ENCODE data around the gene SPRR1A.

Gene SPRR1A

DNA sequence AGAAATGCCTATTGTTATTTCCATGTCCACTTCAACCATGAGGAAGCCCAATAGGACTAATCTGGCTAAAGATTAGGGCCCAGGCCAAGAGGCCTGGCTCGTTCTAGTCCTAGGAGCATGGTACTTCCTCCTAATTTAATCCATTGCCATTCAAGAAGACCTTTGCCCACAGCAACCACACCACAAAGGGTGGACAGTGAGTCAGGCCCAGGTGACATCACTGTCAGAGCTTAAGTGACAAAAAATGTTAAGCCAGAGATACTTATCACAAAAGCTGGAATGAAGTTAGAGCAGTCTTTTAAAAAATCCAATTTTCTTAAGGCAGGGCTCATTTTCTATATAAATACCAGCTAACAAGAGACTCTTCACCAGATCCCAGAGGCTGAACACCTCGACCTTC lies 17.5 kb downstream of the SPRR1A start, which contains the start of gene SPRR3:
SPRR3 (plus strand) TSS at position 368 of the 400 bp plus-strand sequence. CDS start 1,272 bp downstream, outside the sequence.
- TF ChIP-seq TCF12 (IDR thresholded peaks at IDR 0.05; ENCODE audit: low read depth) (no peak), EGR1 (IDR thresholded peaks at IDR 0.05) (no peak), ZBTB7A (IDR thresholded peaks at IDR 0.05; ENCODE audit: low read depth) (no peak), TEAD4 (IDR thresholded peaks at IDR 0.05) (no peak), CEBPB (IDR thresholded peaks at IDR 0.05) (no peak), YY1 (IDR thresholded peaks at IDR 0.05; ENCODE audit: low read depth) (no peak), RAD21 (IDR thresholded peaks at IDR 0.05; ENCODE audit: low read depth) (no peak), EP300 (IDR thresholded peaks at IDR 0.05; ENCODE audit: borderline replicate concordance) (no peak), NFIC (IDR thresholded peaks at IDR 0.05) (no peak), CREB1 (IDR thresholded peaks at IDR 0.05; ENCODE audit: low read depth) (no peak), FOXM1 (IDR thresholded peaks at IDR 0.05; ENCODE audit: borderline replicate concordance, low read depth) (no peak), TAF1 (IDR thresholded peaks at IDR 0.05; ENCODE audit: low read depth) (no peak)
- TF ChIP-seq, protein P1, sequence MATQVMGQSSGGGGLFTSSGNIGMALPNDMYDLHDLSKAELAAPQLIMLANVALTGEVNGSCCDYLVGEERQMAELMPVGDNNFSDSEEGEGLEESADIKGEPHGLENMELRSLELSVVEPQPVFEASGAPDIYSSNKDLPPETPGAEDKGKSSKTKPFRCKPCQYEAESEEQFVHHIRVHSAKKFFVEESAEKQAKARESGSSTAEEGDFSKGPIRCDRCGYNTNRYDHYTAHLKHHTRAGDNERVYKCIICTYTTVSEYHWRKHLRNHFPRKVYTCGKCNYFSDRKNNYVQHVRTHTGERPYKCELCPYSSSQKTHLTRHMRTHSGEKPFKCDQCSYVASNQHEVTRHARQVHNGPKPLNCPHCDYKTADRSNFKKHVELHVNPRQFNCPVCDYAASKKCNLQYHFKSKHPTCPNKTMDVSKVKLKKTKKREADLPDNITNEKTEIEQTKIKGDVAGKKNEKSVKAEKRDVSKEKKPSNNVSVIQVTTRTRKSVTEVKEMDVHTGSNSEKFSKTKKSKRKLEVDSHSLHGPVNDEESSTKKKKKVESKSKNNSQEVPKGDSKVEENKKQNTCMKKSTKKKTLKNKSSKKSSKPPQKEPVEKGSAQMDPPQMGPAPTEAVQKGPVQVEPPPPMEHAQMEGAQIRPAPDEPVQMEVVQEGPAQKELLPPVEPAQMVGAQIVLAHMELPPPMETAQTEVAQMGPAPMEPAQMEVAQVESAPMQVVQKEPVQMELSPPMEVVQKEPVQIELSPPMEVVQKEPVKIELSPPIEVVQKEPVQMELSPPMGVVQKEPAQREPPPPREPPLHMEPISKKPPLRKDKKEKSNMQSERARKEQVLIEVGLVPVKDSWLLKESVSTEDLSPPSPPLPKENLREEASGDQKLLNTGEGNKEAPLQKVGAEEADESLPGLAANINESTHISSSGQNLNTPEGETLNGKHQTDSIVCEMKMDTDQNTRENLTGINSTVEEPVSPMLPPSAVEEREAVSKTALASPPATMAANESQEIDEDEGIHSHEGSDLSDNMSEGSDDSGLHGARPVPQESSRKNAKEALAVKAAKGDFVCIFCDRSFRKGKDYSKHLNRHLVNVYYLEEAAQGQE (IDR thresholded peaks at IDR 0.05; ENCODE audit: low read depth) = no peak
- TF ChIP-seq, protein P2, sequence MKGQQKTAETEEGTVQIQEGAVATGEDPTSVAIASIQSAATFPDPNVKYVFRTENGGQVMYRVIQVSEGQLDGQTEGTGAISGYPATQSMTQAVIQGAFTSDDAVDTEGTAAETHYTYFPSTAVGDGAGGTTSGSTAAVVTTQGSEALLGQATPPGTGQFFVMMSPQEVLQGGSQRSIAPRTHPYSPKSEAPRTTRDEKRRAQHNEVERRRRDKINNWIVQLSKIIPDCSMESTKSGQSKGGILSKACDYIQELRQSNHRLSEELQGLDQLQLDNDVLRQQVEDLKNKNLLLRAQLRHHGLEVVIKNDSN (IDR thresholded peaks at IDR 0.05) = no peak
- TF ChIP-seq, protein P3, sequence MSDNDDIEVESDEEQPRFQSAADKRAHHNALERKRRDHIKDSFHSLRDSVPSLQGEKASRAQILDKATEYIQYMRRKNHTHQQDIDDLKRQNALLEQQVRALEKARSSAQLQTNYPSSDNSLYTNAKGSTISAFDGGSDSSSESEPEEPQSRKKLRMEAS (IDR thresholded peaks at IDR 0.05) = no peak

DNA sequence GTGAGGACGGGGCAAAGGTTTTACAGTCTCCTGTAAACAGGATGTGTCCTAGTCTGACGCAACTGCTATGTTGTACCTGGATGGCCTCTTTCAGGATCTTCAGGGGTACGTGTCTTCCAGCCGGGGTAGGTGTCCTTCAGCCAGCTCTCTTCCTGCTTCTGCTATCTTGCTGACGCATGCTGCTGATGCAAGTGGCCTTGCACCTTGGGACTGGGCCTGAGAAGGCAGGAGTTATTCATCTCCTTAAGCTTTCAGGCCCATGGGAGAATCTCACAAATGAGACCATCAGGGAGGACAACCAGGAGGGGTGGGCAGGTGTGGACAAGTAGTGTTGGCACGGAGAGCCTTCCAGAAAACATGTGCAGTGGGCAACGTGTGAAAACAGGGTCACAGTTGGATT lies 39.2 kb downstream of the SPRR1A start:
- TF ChIP-seq CEBPB (IDR thresholded peaks at IDR 0.05) (no peak), RAD21 (IDR thresholded peaks at IDR 0.05; ENCODE audit: low read depth) (no peak), TCF12 (IDR thresholded peaks at IDR 0.05; ENCODE audit: low read depth) (no peak), EGR1 (IDR thresholded peaks at IDR 0.05) (no peak), ZBTB7A (IDR thresholded peaks at IDR 0.05; ENCODE audit: low read depth) (no peak), EP300 (IDR thresholded peaks at IDR 0.05; ENCODE audit: borderline replicate concordance) (no peak), CREB1 (IDR thresholded peaks at IDR 0.05; ENCODE audit: low read depth) (no peak), NFIC (IDR thresholded peaks at IDR 0.05) (no peak), TAF1 (IDR thresholded peaks at IDR 0.05; ENCODE audit: low read depth) (no peak), FOXM1 (IDR thresholded peaks at IDR 0.05; ENCODE audit: borderline replicate concordance, low read depth) (no peak), YY1 (IDR thresholded peaks at IDR 0.05; ENCODE audit: low read depth) (no peak)
- TF ChIP-seq, protein P1 (IDR thresholded peaks at IDR 0.05; ENCODE audit: low read depth) = no peak
- TF ChIP-seq, protein P2 (IDR thresholded peaks at IDR 0.05) = no peak

DNA sequence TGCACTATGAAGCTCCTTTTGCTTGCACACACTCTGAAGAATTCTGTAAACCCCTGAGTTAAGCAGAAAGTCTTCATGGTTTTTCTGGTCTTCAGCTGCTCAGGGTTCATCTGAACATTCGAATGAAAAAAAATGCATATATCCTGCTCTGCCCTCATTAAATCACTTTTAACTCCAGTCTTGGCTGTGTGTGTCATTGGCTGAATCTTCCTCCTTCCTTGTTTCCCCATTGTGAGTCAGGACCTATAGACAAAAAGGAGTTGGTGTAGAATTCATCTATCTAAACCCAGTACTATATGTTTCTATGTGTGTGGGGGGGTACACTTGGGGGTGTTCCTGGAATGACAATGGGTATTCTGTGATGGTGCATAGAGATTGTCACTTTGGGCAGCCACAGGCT lies 40.5 kb downstream of the SPRR1A start:
- TF ChIP-seq NFIC (IDR thresholded peaks at IDR 0.05) = no peak
- no peak for TF ChIP-seq TAF1 (IDR thresholded peaks at IDR 0.05; ENCODE audit: low read depth)
- no peak for TF ChIP-seq FOXM1 (IDR thresholded peaks at IDR 0.05; ENCODE audit: borderline replicate concordance, low read depth)
- no peak for TF ChIP-seq EGR1 (IDR thresholded peaks at IDR 0.05)
- TF ChIP-seq EP300 (IDR thresholded peaks at IDR 0.05; ENCODE audit: borderline replicate concordance) = no peak
- TF ChIP-seq, protein P3 (IDR thresholded peaks at IDR 0.05) = no peak
- no peak for TF ChIP-seq CEBPB (IDR thresholded peaks at IDR 0.05)
- TF ChIP-seq YY1 (IDR thresholded peaks at IDR 0.05; ENCODE audit: low read depth) = no peak
- TF ChIP-seq TEAD4 (IDR thresholded peaks at IDR 0.05) = no peak
- TF ChIP-seq, protein P2 (IDR thresholded peaks at IDR 0.05) = no peak
- no peak for TF ChIP-seq ZBTB7A (IDR thresholded peaks at IDR 0.05; ENCODE audit: low read depth)
- no peak for TF ChIP-seq RAD21 (IDR thresholded peaks at IDR 0.05; ENCODE audit: low read depth)
- TF ChIP-seq CREB1 (IDR thresholded peaks at IDR 0.05; ENCODE audit: low read depth) = no peak
- TF ChIP-seq TCF12 (IDR thresholded peaks at IDR 0.05; ENCODE audit: low read depth) = no peak
- TF ChIP-seq, protein P1 (IDR thresholded peaks at IDR 0.05; ENCODE audit: low read depth) = no peak

DNA sequence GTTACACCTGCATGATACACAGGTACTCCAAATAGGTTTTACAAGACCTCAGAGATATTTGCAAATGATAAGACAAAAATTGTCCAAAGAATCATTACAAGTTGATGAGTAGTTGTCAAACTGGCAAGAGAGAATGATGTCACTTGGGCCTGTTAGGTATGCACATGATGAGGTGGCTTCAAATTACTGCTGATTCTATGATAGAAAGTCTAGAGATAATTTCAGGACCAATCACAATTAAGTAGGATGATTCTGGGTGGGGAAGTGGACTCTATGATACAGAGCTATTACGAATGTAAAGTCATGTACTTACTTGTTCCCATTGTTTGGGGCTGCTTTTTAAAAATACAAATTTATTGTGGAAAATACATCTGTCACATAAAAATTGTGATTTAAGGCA lies 41.9 kb downstream of the SPRR1A start:
- no peak for TF ChIP-seq ZBTB7A (IDR thresholded peaks at IDR 0.05; ENCODE audit: low read depth)
- TF ChIP-seq CREB1 (IDR thresholded peaks at IDR 0.05; ENCODE audit: low read depth) = no peak
- TF ChIP-seq TCF12 (IDR thresholded peaks at IDR 0.05; ENCODE audit: low read depth) = no peak
- no peak for TF ChIP-seq FOXM1 (IDR thresholded peaks at IDR 0.05; ENCODE audit: borderline replicate concordance, low read depth)
- TF ChIP-seq RAD21 (IDR thresholded peaks at IDR 0.05; ENCODE audit: low read depth) = no peak
- no peak for TF ChIP-seq NFIC (IDR thresholded peaks at IDR 0.05)
- TF ChIP-seq TAF1 (IDR thresholded peaks at IDR 0.05; ENCODE audit: low read depth) = no peak
- no peak for TF ChIP-seq TEAD4 (IDR thresholded peaks at IDR 0.05)
- no peak for TF ChIP-seq EGR1 (IDR thresholded peaks at IDR 0.05)
- TF ChIP-seq, protein P1 (IDR thresholded peaks at IDR 0.05; ENCODE audit: low read depth) = no peak
- no peak for TF ChIP-seq CEBPB (IDR thresholded peaks at IDR 0.05)
- TF ChIP-seq, protein P3 (IDR thresholded peaks at IDR 0.05) = no peak
- TF ChIP-seq, protein P2 (IDR thresholded peaks at IDR 0.05) = no peak
- no peak for TF ChIP-seq EP300 (IDR thresholded peaks at IDR 0.05; ENCODE audit: borderline replicate concordance)
- no peak for TF ChIP-seq YY1 (IDR thresholded peaks at IDR 0.05; ENCODE audit: low read depth)
